Smooth muscle cell of the brain vasculature (primary cell): Measurements from ENCODE around the gene ORM1.
A peak's percentile ranks its signal among the peaks of the same experiment; 100 is the strongest.

Experiments used
- DNase-seq: peaks from one replicate; pipeline ENCODE4 v3.0.0-alpha.2; 2012; ENCODE audit warnings: low read depth, low spot score

ORM1 gene

GRCh38 chr9:114364134-114365041 is 41.5 kb downstream of the ORM1 start:
- DNase-seq, result no peak

- DNase-seq, result no peak
These were observed 42.3 kb downstream of the ORM1 start for GRCh38 chr9:114365194-114365593.

DNA sequence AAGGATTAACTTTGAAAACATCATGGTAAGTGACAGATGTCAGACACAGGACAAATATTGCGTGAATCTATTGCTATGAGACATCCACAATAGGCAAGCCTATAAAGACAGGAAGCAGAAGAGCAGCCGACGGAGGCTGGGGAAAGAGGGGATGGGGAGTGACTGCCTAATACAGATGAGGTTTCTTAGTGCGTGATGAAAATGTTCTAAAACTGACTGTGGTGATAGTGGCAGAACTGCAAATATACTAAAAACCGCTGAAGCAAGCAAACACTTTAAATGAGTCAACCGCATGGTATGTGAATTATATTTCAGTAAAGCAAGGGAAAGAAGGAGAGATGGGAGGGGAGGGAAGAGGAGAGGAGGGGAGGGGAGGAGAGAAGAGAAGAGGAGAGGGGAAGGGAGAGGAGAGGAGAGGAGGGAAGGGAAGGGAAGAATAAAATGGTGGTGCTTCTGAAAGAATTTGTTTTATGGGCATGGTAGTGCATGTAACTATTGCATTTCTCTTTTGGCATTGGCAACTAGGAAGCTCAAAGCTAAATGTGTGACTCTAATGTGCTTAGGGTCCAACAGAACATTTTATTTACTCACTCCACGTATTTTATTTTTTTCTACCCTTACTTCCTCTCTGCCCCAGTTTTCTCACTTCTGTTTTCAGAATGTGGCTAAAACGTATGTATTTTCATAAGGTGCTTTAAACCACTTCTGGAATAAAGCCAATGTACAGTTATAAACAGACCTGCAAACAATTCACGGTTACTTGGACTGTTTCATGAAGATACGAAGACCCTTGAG is 43.6 kb downstream of the ORM1 start:
- peak; percentile 37 for DNase-seq

GRCh38 chr9:114367366-114367765 is 44.5 kb downstream of the ORM1 start:
- no peak for DNase-seq

DNA sequence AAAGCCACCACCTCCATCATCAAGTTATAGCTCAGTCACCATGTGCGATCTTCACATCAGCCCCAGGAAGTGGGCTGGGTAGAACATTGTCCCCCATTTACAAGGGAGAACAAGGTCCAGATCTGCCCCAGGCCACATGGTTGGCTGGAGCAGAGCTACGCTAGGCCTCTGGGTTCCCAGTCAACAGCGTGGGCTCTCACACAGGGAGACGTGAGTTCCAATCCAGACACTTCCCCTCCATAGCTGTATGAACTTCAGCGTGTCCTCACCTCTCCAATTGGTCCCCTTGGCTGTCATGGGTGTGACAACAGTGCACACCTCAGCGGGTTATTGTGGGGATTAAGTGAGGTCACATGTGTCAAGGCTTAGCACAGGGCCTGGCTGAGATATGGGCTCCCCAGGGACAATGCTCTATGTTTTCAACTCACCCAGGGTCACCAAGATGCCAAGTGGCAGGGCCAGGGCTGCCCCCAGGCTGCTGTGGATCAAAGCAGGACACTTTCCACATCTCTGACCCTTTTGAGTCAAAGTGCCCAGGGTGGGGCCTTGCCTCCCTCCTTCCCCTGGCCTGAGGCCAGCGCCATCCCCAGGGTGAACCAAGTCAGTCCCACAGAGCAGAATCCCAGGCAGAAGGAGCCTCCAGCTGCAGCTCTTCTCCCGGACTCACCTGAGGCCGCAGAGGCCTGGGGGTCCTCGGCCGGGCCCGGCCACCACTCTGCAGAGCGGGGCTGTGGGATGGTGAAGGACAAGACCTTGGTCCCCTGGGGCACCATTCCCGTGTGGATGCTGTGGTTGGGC is 45.1 kb downstream of the ORM1 start:
- DNase-seq, result no peak

GRCh38 chr9:114369216-114370130 is 46.6 kb downstream of the ORM1 start:
- DNase-seq, result no peak

DNA sequence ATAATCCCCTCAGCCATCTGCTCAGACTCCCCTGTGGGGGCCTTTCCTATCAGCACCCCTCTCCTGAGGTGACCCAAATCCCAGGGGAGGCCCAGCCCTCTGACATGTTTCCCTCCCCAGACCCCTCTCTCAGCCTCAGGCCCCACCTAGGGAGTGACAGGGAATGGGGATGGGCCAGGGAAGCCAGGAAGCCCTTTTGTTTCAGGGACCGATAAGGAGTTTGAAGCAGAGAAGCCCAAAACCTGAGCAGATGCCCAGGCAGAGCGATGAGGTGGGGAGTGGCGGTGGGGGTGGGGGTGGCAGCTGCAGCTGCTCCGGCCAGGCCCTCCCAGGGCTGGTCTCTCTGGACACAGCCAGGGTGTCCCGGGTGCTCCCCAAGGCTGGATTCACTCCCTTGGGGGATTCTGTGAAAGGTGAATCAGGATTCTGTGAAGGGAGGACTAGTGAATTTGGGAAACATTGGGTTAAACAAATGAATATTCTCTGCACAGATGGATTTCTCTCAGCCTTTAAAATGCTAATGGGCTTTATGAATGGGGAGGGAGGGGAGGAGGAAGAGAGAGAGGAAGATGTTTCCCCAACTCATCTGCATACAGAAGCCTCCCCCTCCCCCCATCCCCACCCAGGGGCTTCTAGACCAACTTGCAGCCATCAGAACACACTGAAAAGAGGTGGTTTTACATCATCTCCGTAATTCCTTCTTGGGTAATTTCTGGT is 47.5 kb downstream of the ORM1 start:
- no peak for DNase-seq

GRCh38 chr9:114370968-114371320 is 48.0 kb downstream of the ORM1 start:
- no peak for DNase-seq

- no peak for DNase-seq
These were observed 48.5 kb downstream of the ORM1 start for GRCh38 chr9:114371343-114371944.

DNA sequence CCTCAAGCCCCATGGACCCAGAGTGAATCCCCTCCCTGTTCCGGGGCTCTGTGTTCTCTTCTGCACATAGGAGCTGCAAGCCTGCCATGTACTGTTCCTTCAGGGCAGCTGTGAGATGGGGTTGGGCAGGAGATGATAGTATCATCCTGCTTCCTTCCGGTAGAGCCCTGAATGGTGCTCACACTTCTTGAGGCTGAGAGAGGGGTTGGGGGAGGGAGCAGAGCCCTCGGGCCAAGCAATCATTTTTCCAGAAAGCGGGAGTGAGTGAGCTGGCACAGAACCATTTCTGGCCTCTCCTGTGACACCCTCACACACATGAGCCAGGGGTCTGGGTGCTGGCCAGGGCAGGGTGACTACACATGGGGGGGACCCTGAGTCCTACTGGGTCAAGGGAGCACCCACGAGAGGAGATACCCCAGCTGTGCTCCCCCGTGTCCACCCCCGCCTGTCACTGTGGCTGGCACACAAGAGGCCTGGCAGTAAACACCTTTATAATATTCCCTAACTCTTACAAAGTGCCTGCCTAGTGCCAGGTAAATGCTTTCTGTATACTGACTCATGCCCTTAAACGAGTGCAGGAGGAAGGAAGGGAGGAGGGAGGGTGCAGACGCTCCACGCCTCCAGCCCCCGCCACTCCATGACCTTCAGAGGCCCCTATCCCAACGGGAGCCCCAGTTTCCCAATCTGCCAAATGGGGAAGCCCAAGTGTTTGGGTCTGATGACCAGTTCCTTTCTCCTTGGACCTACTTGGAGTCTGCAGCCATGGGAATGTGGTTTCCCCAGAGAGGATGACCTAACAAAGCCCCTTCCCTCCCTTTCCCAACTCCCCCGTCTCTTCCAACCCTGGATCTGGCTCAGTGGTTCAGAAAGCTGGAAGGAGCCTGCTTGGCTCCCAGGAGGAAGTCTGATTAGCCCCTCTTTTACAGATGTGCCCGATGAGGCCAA is 49.3 kb downstream of the ORM1 start:
- no peak for DNase-seq

GRCh38 chr9:114372921-114373448 is 50.1 kb downstream of the ORM1 start:
- no peak for DNase-seq

GRCh38 chr9:114373960-114374730 is 51.2 kb downstream of the ORM1 start:
- no peak for DNase-seq

- DNase-seq, result no peak
These were observed 52.0 kb downstream of the ORM1 start for GRCh38 chr9:114374936-114375335.

DNA sequence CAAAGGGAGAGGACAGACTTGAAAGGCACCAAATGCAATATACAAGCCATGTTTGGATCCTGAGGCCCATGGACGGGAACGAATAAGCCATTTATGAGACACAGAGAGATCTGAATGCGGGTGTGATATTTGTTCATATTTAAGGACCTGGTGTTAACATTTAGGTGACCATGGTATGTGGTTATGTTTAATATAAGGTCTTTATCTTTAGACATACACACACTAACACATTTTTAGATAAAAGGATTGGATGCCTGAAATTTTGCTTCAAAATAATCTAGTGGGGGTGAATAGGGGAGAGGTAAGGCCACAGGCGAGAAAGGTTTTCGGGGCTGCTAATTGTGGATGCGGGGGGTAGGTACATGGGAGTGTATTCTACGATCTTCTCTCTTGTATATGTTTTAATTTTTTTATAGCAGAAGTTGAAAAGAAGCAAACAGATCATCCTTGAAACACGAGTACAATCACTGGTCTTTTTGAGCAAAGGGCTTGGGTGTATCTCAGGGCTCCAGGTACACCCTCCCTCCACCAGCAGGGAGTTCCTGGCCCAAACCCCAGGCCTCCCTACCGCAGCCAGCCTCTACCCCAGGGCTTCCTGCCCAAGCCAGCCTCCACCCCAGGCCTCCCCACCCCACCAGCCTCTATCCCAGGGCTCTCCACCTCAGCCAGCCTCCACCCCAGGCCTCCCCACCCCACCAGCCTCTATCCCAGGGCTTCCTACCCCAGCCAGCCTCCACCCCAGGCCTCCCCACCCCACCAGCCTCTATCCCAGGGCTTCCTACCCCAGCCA is 52.7 kb downstream of the ORM1 start:
- DNase-seq, result no peak
